Astrocyte (in vitro differentiated cells and primary cell): Measurements from ENCODE around the gene TRIO.

Source experiments
- EZH2 ChIP-seq: IDR thresholded peaks from 2 replicates; pipeline ENCODE4 v1.6.1; 2012; ENCODE audit warnings: mild to moderate bottlenecking, low read length, inconsistent platforms; ENCODE audit not compliant: insufficient read depth
- TF ChIP-seq, protein P1 (sequence below): IDR thresholded peaks from 2 replicates; pipeline ENCODE4 v1.5.1; 2011; ENCODE audit warnings: low read depth, mild to moderate bottlenecking, inconsistent platforms, low read length, moderate library complexity; ENCODE audit not compliant: insufficient read depth

- TF ChIP-seq, protein P1, sequence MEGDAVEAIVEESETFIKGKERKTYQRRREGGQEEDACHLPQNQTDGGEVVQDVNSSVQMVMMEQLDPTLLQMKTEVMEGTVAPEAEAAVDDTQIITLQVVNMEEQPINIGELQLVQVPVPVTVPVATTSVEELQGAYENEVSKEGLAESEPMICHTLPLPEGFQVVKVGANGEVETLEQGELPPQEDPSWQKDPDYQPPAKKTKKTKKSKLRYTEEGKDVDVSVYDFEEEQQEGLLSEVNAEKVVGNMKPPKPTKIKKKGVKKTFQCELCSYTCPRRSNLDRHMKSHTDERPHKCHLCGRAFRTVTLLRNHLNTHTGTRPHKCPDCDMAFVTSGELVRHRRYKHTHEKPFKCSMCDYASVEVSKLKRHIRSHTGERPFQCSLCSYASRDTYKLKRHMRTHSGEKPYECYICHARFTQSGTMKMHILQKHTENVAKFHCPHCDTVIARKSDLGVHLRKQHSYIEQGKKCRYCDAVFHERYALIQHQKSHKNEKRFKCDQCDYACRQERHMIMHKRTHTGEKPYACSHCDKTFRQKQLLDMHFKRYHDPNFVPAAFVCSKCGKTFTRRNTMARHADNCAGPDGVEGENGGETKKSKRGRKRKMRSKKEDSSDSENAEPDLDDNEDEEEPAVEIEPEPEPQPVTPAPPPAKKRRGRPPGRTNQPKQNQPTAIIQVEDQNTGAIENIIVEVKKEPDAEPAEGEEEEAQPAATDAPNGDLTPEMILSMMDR = no peak
- TF ChIP-seq EZH2 = no peak
Measured at GRCh38 chr5:14512574-14512973, 369.4 kb downstream of the TRIO start.
